ENCODE measurements around the gene BBLN.

The BBLN gene

GRCh38 chr9:128143525-128144238 lies 16.4 kb upstream of the BBLN start:
- DNase-seq (ENCODE audit: low read depth) = no peak
- no peak for TF ChIP-seq CTCF (IDR thresholded peaks at IDR 0.05; ENCODE audit: low read depth, low read length, missing control alignments)
- no peak overlapping the region for H3K4me3 ChIP-seq (ENCODE audit: low read depth, low read length)

GRCh38 chr9:128144239-128145181 lies 15.6 kb upstream of the BBLN start:
- no peak overlapping the region for H3K4me3 ChIP-seq (ENCODE audit: low read depth, low read length)
- no peak for DNase-seq (ENCODE audit: low read depth)
- no peak for TF ChIP-seq CTCF (IDR thresholded peaks at IDR 0.05; ENCODE audit: low read depth, low read length, missing control alignments)

- H3K4me3 ChIP-seq (ENCODE audit: low read depth, low read length) = no peak overlapping the region
- no peak for TF ChIP-seq CTCF (IDR thresholded peaks at IDR 0.05; ENCODE audit: low read depth, low read length, missing control alignments)
- no peak for DNase-seq (ENCODE audit: low read depth)
Measured at GRCh38 chr9:128145536-128145935, 14.5 kb upstream of the BBLN start.

- no peak for DNase-seq (ENCODE audit: low read depth)
- H3K4me3 ChIP-seq (ENCODE audit: low read depth, low read length) = no peak overlapping the region
Measured at GRCh38 chr9:128145951-128146351, 14.1 kb upstream of the BBLN start.

GRCh38 chr9:128146591-128147120 lies 13.4 kb upstream of the BBLN start:
- DNase-seq (ENCODE audit: low read depth) = no peak
- no peak overlapping the region for H3K4me3 ChIP-seq (ENCODE audit: low read depth, low read length)
- no peak for TF ChIP-seq CTCF (IDR thresholded peaks at IDR 0.05; ENCODE audit: low read depth, low read length, missing control alignments)

More at GRCh38 chr9:128145951-128146351, 14.1 kb upstream of the BBLN start:
- TF ChIP-seq CTCF (IDR thresholded peaks at IDR 0.05; ENCODE audit: low read depth, low read length, missing control alignments) = no peak

- no peak for TF ChIP-seq CTCF (IDR thresholded peaks at IDR 0.05; ENCODE audit: low read depth, low read length, missing control alignments)
- DNase-seq (ENCODE audit: low read depth) = no peak
Measured at GRCh38 chr9:128148509-128149000, 11.5 kb upstream of the BBLN start.

More at GRCh38 chr9:128148509-128149000, 11.5 kb upstream of the BBLN start:
- H3K4me3 ChIP-seq (ENCODE audit: low read depth, low read length) = no peak overlapping the region

Measured in GM12864 (cell line).